HG03575 (cell line): ENCODE measurements around the gene ATXN1.
A peak's percentile ranks its signal among the peaks of the same experiment; 100 is the strongest.

Source experiments
- ATAC-seq: cut with Tn5 transposase; IDR thresholded peaks from one replicate; pipeline ENCODE4 v1.9.1; 2021; ENCODE audit not compliant: unreplicated experiment, insufficient number of reproducible peaks, low FRiP score; ENCODE audit errors: extremely low read depth

The ATXN1 gene

GRCh38 chr6:16316741-16317251 lies 444.5 kb downstream of the ATXN1 start:
- no peak for ATAC-seq

DNA sequence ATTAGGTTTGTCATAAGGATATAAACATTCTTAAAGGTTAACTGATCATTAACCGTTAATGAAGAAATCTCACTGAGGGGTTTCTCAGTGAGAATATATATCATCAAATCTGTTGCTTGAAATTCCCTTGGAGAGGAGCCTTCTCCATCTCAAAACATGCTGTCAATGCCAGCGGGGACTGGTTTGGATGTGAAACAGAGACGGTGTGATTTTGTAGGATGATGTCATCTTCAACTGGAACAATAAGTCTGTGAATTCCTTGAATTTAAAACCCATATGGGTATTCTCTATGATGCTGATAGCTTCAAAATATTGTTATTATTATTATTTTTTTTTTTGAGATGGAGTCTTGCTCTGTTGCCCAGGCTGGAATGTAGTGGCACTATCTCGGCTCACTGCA lies 447.0 kb downstream of the ATXN1 start:
- ATAC-seq, result no peak

DNA sequence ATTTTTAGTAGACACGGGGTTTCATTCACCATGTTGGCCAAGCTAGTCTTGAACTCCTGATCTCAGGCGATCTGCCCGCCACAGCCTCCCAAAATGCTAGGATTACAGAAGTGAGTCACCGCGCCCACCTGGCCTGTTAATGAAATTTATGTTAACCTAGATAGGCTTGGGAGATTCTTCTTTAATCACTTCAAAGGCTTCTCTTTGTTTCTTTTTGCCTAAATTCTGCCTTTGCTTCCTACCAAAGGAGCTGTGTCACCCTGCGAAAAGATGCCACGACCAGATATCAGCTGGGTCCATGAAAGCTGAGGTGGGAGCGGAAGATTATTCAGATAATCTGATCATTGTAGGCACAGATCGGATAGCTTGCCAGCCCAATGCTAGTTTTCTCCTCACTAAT lies 447.5 kb downstream of the ATXN1 start:
- ATAC-seq, result no peak

DNA sequence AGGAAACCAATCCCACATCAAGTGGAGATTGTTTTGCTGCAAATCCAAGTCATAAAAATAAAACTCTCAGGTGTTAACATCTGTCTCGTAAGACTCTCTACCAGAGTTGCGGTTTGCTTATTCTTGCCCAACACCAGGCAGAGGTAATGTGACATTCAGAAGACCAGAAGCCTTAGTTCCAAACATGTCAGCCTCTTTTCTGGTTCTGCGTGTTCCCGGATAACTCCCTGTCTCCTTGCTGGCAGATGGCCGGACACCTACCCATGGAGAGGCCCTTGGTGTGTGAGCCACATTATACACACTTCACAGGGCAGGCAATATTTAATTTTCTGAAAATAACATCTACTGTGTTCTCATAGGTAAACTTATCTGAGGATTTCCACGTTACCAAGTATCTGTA lies 449.5 kb downstream of the ATXN1 start:
- no peak for ATAC-seq

DNA sequence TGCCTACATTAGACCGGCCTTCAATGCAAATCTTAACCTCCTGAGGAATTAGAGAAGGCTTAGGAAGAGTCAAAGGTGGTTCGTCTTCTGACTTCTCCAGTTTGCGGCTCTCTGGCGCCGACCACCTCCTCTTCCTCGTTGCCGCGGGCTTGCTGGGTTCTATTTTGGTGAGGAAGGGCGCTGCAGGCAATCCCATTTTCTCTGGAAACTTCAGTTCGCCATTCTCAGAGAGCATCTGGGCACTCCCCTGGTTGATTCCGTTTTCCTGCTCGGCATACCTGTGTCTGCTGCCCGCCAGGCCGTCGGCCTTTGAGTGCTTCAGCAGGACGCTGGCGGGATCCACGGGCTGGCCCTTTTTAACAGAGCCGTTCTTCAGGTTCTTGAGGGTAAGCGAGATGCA lies 454.9 kb downstream of the ATXN1 start:
- no peak for ATAC-seq

DNA sequence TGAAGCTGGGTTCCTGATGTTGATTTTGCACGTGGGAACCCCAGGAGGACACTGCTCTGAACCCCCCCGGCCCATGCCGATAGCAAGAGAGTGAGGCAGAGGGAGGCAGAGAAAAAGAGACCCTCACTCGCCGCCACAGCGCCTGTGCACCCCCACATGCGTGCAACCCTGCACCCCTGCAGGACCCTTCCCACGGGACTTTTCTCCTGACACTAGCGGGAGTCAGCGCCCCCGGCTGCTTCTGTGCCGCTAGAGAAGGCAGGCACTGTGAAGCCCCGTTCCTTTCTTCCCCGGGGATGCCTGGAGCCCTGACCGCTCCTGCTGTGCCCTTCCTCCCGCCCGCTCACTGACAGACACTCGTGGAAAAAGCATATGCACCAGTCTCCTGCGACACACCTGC lies 455.5 kb downstream of the ATXN1 start:
- no peak for ATAC-seq

- ATAC-seq, result peak; percentile 66
Measured at GRCh38 chr6:16305246-16305725, 456.0 kb downstream of the ATXN1 start.

- no peak for ATAC-seq
Measured at GRCh38 chr6:16302721-16303552, 458.3 kb downstream of the ATXN1 start.

- ATAC-seq, result no peak
Measured at GRCh38 chr6:16301511-16301910, 459.7 kb downstream of the ATXN1 start.

DNA sequence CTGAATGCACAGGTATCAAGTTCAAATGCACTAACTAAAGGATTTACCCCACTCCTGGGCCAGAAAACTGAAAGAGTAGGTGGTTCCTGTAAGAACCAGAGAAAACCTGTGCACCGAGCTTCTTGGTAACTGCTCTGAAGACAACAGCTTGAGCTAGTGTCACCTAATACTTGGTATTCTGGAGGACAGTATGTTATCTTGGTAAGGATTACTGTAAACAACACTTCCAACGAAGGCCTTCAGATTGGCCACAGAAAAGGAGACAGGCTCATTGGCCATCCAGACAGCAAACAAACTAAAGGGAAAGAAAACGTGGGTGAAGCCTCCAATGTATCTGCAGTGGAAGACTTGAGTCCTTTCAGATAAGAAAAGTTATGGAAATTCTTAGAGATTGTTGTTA lies 461.4 kb downstream of the ATXN1 start:
- ATAC-seq, result no peak

DNA sequence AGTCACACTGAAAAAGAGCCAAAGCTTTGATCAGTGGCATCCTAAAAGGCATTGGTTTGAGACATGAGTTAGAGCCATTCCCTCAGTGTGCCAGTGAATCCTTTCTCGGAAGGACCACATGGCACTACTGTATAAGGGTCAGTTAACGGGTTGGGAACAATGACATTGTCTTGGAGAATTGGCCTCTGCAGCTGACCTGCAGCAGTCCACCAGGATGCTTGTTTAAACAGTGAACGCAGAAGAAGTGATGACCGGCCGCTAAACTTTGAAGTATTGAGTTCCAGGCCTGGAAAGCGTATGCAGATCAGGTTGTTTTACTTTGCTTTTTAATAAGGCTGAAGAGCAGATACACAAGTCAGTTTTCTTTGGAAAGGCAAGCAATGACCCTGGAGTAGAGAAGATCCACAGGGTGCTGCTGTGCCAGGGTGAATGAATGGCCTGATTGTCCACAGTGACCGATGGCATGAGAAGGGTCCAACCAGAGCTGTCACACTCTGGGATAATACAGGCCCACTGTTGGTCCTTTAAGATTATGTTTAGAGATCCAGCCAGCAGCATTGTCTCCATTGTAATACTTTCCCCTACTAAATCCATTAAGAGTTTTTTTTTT lies 465.1 kb downstream of the ATXN1 start:
- no peak for ATAC-seq

- no peak for ATAC-seq
Measured at GRCh38 chr6:16295471-16295870, 465.8 kb downstream of the ATXN1 start.

DNA sequence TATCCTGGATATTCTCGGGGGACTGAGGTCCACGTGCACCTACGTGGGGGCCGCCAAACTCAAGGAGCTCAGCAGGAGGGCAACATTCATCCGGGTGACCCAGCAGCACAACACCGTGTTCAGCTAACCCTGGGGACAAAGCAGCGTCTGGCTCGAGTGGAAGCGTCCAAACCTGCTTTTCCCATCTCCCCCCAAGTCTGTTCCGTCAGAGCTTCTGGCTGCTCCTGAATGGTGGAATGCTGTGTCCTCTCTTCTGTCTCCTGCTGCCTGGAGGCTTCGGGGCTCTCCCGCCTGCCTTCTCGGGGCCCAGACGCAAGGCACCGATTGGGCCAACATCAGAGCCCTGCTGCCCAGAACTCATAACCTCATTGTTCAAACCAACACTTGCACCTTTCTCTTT lies 466.2 kb downstream of the ATXN1 start:
- ATAC-seq, result no peak

DNA sequence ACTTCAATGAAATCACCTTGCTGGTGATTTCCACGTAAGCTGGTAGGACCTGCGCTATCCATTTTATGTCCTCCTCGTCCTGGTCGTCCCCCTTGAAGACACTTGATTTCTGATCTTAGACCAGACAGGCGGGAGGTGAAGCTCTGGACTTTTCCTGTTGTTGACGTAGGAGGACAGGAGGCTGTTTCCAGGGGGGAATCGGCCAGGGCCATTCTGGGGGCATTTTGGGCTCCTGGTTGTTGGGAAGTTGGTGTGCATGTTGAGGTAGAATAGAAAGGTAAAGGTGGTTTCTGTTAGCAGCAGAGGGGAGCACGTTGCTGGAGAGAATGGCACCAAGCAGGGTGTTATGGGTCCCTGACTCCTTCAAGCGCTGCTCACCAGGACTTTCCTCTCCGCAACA lies 466.9 kb downstream of the ATXN1 start:
- no peak for ATAC-seq

- ATAC-seq, result no peak
Measured at GRCh38 chr6:16292942-16293341, 468.3 kb downstream of the ATXN1 start.

DNA sequence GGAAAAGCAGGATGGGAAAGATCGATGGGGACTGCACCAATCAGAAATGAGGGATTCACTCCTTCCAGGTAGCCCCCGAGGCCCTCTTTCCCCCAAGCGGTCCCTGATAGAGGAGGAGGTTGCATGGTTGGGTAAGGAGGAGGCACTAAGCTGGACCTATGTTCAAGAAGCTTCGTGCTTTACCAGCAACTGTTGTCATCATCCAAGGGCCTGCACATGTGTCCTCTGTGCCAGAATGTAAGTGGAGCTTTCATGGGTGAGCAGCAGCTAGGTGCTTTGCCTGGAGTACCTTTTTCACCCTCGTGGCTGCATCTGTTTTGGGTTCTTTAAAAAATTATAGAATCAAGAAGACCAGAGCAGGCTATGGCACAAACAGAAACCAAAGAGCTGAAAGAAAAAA lies 468.8 kb downstream of the ATXN1 start:
- ATAC-seq, result no peak

- ATAC-seq, result no peak
Measured at GRCh38 chr6:16291739-16292138, 469.5 kb downstream of the ATXN1 start.

DNA sequence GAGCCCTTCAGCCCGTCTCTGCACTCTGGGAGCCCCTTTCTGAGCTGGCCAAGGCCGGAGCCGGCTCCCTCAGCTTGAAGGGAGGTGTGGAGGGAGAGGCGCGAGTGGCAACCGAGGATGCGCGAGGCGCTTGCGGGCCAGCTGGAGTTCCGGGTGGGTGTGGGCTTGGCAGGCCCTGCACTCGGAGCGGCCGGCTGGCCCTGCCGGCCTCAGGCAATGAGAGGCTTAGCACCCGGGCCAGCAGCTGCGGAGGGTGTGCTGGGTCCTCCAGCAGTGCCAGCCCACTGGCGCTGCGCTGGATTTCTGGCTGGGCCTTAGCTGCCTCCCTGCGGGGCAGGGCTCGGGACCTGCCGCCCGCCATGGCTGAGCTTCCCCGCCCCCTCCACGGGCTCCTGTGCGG lies 473.1 kb downstream of the ATXN1 start:
- ATAC-seq, result no peak

- no peak for ATAC-seq
Measured at GRCh38 chr6:16286151-16286522, 475.1 kb downstream of the ATXN1 start.

DNA sequence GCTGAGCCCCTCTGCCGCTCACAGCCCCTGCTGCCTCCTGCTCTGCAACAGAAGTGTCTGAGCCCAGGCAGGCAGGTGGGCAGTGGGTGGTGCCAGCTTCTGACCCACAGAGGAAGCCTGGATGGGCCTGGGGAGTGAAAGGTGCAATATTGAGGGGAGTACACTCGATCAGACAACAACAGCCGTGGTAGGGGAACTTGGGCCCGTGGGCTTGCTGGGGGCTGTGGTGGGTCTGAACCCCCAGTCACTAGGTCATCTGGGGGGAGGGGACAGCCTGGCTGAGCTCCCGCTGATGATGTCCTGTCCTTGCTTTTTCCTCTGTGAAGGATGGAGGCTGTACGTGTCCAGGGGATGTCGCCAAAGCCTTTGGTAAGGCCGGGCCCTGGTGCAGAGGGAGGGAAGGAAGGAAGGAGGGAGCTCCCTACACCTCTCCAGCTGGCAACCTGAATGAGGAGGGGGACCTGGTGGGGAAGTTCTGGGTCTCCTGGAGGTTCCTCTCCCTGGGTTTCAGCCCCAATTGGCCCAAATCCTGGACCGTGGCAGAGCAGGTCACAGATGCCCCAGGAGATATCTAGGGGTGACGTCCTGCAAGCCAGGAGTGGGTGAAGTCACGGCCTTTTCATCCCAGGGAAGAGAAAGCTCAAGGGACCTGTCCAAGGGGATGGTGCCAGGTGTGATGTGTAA lies 475.7 kb downstream of the ATXN1 start:
- ATAC-seq, result no peak
